CD4-positive, alpha-beta T cell treated with Interleukin-6 for 4 hours (primary cell): Measurements from ENCODE around the gene SLC47A1.

Source experiments
- DNase-seq: peaks from one replicate; pipeline ENCODE4 v3.0.0-alpha.2; 2020; ENCODE audit warnings: mixed read lengths

The SLC47A1 gene

DNA sequence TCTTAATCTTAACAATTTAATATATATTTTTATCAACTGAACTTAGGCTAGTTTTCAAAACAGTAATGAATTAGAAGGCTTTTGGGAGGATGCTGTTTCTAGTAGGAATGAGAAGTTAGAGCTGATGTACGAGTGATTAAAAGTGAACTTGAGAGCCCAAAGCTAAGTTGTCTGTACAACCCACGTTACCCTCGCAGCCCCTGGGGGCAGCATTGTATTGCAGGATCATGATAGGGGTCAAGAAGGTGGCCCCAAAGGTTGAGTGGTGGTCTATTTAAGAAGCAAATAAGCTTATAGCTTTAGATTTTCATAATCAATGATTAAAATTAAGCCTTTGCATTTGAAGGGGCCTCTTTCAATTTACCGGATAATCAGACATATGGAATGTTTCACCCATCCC is 81.2 kb downstream of the SLC47A1 start:
- no peak for DNase-seq

- DNase-seq = no peak
Observed at GRCh38 chr17:19618015-19618414, 84.4 kb downstream of the SLC47A1 start.

DNA sequence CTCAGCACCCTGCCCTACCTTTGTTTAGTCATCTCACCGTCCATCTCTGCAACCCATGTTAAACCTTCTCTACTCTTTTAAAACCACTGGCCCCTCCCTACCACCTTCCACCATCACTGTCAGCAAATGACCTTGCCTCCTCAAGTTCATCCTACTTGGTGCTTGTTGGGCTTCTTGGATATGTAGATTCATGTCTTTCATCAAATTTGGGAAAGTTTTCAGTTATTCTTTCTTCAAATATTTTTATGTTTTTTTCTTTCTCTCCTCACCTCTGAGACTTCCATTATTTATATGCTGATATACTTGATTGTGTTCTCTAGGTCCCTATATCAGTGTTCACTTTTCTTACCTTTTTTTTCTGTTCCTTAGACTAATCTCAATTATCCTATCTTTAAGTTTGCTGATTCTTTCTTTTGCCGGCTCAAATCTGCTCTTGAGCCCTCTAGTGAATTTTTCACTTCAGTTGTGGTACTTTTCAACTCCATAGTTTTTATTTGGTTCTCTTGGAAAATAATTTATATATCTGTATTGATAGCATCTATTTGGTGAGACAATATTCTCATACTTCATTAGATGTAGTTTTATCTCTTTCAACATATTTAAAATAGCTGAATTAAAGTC is 86.2 kb downstream of the SLC47A1 start:
- no peak for DNase-seq

GRCh38 chr17:19621697-19622096 is 88.0 kb downstream of the SLC47A1 start:
- no peak for DNase-seq

GRCh38 chr17:19626079-19626478 is 92.4 kb downstream of the SLC47A1 start:
- DNase-seq = no peak
